ENCODE measurements around the gene C2orf81. TPM values are rescaled to one million over a fixed set of nuclear protein-coding genes. Genes with fewer than 3 reads are reported as not detected.

C2orf81 gene
- total and polyA plus RNA-seq, 2 of the 4 experiments (the other 2 are of a cell fraction): 0.18 to 0.74 TPM

DNA sequence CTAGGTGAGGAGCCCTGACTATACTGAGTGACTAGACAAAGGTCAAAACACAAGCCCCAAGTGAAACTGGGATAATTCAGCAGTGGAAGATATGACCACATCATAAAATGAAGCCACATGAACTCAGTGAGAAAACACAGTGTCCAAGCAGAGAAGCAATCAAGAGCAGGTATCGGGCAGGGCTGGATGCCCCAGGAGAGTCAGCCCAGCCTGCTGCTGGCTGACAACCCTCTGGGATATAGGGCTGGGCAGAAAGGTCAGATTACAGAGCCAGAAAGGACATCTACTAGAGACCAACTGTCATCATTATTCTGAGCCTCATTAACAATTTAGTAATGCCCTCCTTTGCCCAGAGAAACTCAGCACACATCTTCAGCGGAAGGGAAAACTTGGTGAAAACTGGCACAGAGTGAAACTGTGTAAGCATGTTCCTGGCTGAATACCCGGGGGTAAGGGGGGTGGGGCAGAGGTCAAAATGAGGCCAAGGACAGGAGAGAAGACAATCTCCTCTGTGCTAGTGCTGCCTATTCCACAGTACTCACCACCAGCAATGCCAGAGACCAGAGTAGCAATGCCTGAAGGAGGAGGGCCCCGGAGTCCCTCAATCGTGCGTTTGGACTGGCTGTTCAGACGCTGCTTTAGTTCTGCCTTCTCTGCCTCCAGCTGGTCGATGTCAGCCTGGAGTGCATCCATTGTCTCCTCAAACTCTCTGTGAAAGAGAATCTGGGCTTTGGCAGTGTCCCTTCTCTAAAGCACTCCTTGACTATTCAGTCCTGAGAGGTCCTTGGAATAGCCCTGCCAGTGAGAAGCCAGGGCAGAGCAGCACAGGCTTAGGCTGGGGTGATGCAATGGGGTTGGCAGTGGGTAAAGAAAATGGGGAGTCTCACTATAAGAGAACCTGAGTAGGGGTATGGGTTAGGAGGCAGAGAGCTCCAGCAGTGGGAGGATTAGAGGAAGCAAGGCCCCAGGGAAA is 56.6 kb downstream of the C2orf81 start:
- in situ Hi-C loops (cut with MboI; ENCODE audit: low sequenced_read_pairs): no loop called here
- no peak overlapping the region for H3K56ac ChIP-seq (ENCODE audit: extremely low read depth, insufficient read depth, low read length)
- no peaks in the 10 kb centered on the region; the same call in 1 of the 2 replicates for H3K9me1 ChIP-seq (ENCODE audit: insufficient read depth, low read length)
- H4K20me1 ChIP-seq (ENCODE audit: insufficient read depth, low read length): no peaks in the 10 kb centered on the region
- intact Hi-C loops (cut with micrococcal nuclease): no loop called here
- POLR2A ChIA-PET (ENCODE audit: unreplicated experiment): no interaction called here
- H3K4ac ChIP-seq (ENCODE audit: low read depth, low read length): no peak overlapping the region
- no peak overlapping the region for H3K9ac ChIP-seq (ENCODE audit: low read depth, low read length)
- no peak overlapping the region for H4K5ac ChIP-seq (ENCODE audit: low read depth, low read length)
- H3K18ac ChIP-seq (ENCODE audit: low read depth, low read length): no peak overlapping the region
- H2BK15ac ChIP-seq (ENCODE audit: low read depth, low read length): no peak overlapping the region
- H2AK5ac ChIP-seq (ENCODE audit: low read depth, low read length): no peak overlapping the region
- H3K79me1 ChIP-seq (ENCODE audit: low read depth in 1 of 2, low read length in 2 of 2): 0 out of 4 replicates have a peak, but pooled peaks cover 0 to 2% of the 10 kb centered on the region in 2 experiments
- TF ChIP-seq SMC3 (IDR thresholded peaks at IDR 0.05; ENCODE audit: low read depth, low read length) (no peak), NFE2L2 (IDR thresholded peaks at IDR 0.05; ENCODE audit: low read depth, low read length) (no peak), MAZ (IDR thresholded peaks at IDR 0.05; ENCODE audit: borderline replicate concordance, low read depth, low read length) (no peak), CEBPB (IDR thresholded peaks at IDR 0.05; ENCODE audit: low read depth, low read length) (no peak), MXI1 (IDR thresholded peaks at IDR 0.05; ENCODE audit: borderline replicate concordance, low read depth, low read length) (no peak), MAFK (IDR thresholded peaks at IDR 0.05; ENCODE audit: low read depth, low read length) (no peak), POLR2A (IDR thresholded peaks at IDR 0.05; ENCODE audit: low read depth, low read length) (no peak), RCOR1 (IDR thresholded peaks at IDR 0.05; ENCODE audit: insufficient replicate concordance, low read length) (no peak), BHLHE40 (IDR thresholded peaks at IDR 0.05; ENCODE audit: low read depth, low read length) (no peak), RFX5 (IDR thresholded peaks at IDR 0.05; ENCODE audit: low read depth, low read length) (no peak), RAD21 (IDR thresholded peaks at IDR 0.05; ENCODE audit: low read length) (no peak)
- TF ChIP-seq, protein P1, sequence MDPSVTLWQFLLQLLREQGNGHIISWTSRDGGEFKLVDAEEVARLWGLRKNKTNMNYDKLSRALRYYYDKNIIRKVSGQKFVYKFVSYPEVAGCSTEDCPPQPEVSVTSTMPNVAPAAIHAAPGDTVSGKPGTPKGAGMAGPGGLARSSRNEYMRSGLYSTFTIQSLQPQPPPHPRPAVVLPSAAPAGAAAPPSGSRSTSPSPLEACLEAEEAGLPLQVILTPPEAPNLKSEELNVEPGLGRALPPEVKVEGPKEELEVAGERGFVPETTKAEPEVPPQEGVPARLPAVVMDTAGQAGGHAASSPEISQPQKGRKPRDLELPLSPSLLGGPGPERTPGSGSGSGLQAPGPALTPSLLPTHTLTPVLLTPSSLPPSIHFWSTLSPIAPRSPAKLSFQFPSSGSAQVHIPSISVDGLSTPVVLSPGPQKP (IDR thresholded peaks at IDR 0.05; ENCODE audit: borderline replicate concordance, low read depth, low read length): no peak
- H3K4me2 ChIP-seq (ENCODE audit: low read depth, low read length): no peak overlapping the region
- 80% methylated on average over 1 of the region's 8 CpGs; no CpG with 5 or more reads in 1 of the 2 experiments for WGBS, 2 experiments (ENCODE audit: extremely low coverage in 2 of 2, insufficient read length in 1 of 2)
- BruUV-seq (replicated peaks): no TSS peak
- H2AK9ac ChIP-seq (replicated peaks; ENCODE audit: low read depth, low read length, poor library complexity): no peak overlapping the region
- no peaks in the 10 kb centered on the region for H3K4me1 ChIP-seq (ENCODE audit: control insufficient read depth, insufficient read depth, low read length)
- H3K36me3 ChIP-seq (ENCODE audit: control insufficient read depth, insufficient read depth, low read length): peaks cover 88% of the 10 kb centered on the region
- CTCF ChIA-PET: no interaction called here
- no peak overlapping the region for H2AFZ ChIP-seq (replicated peaks; ENCODE audit: low read length, poor library complexity)
- H3K14ac ChIP-seq (replicated peaks; ENCODE audit: low read depth, low read length): no peak overlapping the region
- H4K8ac ChIP-seq (ENCODE audit: low read depth in 2 of 2, low read length in 2 of 2): no peak overlapping the region
- H3K27ac ChIP-seq (ENCODE audit: insufficient read depth, low read length): no peak overlapping the region
- H2BK5ac ChIP-seq (ENCODE audit: low read depth, low read length, poor library complexity, severe bottlenecking): no peak overlapping the region
- dilution Hi-C loops (cut with HindIII; ENCODE audit: low sequenced_read_pairs, unreplicated experiment): no loop called here
- DNase-seq: no peak
- no peak overlapping the region for H4K91ac ChIP-seq (ENCODE audit: insufficient read depth, low read depth, low read length)
- no peak overlapping the region for H3K23ac ChIP-seq (ENCODE audit: low read depth, low read length)
- H3K27me3 ChIP-seq (ENCODE audit: control insufficient read depth, insufficient read depth, low read length): no peaks in the 10 kb centered on the region
- ATAC-seq (ENCODE audit: low read depth): no peak
- no peak overlapping the region for H2BK120ac ChIP-seq (ENCODE audit: low read depth, low read length)
- H2BK20ac ChIP-seq (ENCODE audit: low read depth, low read length): no peak overlapping the region
- H3K9me3 ChIP-seq (ENCODE audit: control insufficient read depth, insufficient read depth, low read length): no peaks in the 10 kb centered on the region
- H3K4me3 ChIP-seq (ENCODE audit: insufficient read depth, low read depth, low read length): no peak overlapping the region

All from IMR-90 (cell line).